Gastrocnemius medialis (tissue), 4 donors: ENCODE results near the gene TAF3. TPM values are rescaled to one million over a fixed set of nuclear protein-coding genes. Genes with fewer than 3 reads are reported as not detected.
"Not testable (repeated sequence)": the region's sequence is repeated elsewhere in the genome, so short reads cannot be mapped to it uniquely, and the experiment has no call there.

ENCODE experiments used
- ATAC-seq, 2 donors: fragments of 150-250 bp; one replicate each; pipeline ENCODE4 v1.9.1; 2016
- DNase-seq, 2 donors: peaks; one replicate each; pipeline ENCODE4 v3.0.0-alpha.2; 2019
- H3K27ac ChIP-seq, 4 donors: fragments of 200-600 bp; sonication (generic); 1 replicate in 1 of 4; 2 replicates in 3 of 4; pipeline ENCODE4 v1.5.1; 2016 to 2018; ENCODE audit warnings: mild to moderate bottlenecking in 2 of 4, moderate library complexity in 1 of 4
- H3K27me3 ChIP-seq, 3 donors: fragments of 200-600 bp; sonication (generic) in 2 of 3; 1 replicate in 1 of 3; 2 replicates in 2 of 3; pipeline versions ENCODE4 v1.5.1 to v1.6.0; 2016 to 2019; ENCODE audit warnings: mild to moderate bottlenecking in 1 of 3, moderate library complexity in 1 of 3
- H3K36me3 ChIP-seq, 2 donors: fragments of 200-600 bp; sonication (generic) in 1 of 2; one replicate each; pipeline ENCODE4 v1.5.1; 2017 to 2018
- H3K4me1 ChIP-seq, 2 donors: fragments of 200-600 bp; sonication (generic) in 1 of 2; one replicate each; pipeline ENCODE4 v1.5.1; 2016 to 2017; ENCODE audit warnings: mild to moderate bottlenecking in 2 of 2
- H3K4me3 ChIP-seq, 4 donors: fragments of 200-600 bp; sonication (generic) in 3 of 4; 1 replicate in 1 of 4; 2 replicates in 3 of 4; pipeline ENCODE4 v1.5.1; 2016 to 2019; ENCODE audit warnings: mild to moderate bottlenecking in 2 of 4
- H3K9me3 ChIP-seq, 3 donors: fragments of 200-600 bp; sonication (generic) in 2 of 3; 1 replicate in 1 of 3; 2 replicates in 2 of 3; pipeline ENCODE4 v1.5.1; 2016 to 2019
- POLR2A ChIP-seq, 2 donors: fragments of 450-650 bp; IDR thresholded peaks; one replicate each; pipeline ENCODE4 v1.6.1; 2017; ENCODE audit warnings: antibody characterized with exemption in 2 of 2, mild to moderate bottlenecking in 2 of 2, moderate library complexity in 2 of 2
- in situ Hi-C, 4 donors: fragments of 200-750 bp; cut with MboI; loops; one replicate each; pipeline versions ENCODE4 v1.15.0 to v1.8.0; 2017; ENCODE audit warnings: low sequenced_read_pairs in 4 of 4
- intact Hi-C: fragments of 100-400 bp; cut with DNase I; formaldehyde crosslinking; loops from one replicate; pipeline ENCODE4 v1.15.1; 2023; ENCODE audit warnings: low total_unique reads
- total RNA-seq, 4 donors: library from RNA; depleted of rRNA; stranded (reverse); fragments of >200 nt; gene quantifications; one replicate each; pipeline versions ENCODE4 v1.1.0 to v1.2.3, GENCODE V29; 2016
- TF ChIP-seq, protein P1 (sequence below), 5 experiments: fragments of 450-650 bp in 3 of 5; fragments of 200-600 bp in 2 of 5; sonication (generic) in 2 of 5; IDR thresholded peaks in 4 of 5; conservative IDR thresholded peaks in 1 of 5; 1 replicate in 4 of 5; 2 replicates in 1 of 5; pipeline ENCODE4 v1.5.1; 2016 to 2019; ENCODE audit warnings: antibody characterized with exemption in 5 of 5, mild to moderate bottlenecking in 3 of 5, moderate library complexity in 3 of 5

TAF3 gene
- total RNA-seq, 4 donors from 2014 or later = 5.0 to 14.8 (median 9.6) TPM

DNA sequence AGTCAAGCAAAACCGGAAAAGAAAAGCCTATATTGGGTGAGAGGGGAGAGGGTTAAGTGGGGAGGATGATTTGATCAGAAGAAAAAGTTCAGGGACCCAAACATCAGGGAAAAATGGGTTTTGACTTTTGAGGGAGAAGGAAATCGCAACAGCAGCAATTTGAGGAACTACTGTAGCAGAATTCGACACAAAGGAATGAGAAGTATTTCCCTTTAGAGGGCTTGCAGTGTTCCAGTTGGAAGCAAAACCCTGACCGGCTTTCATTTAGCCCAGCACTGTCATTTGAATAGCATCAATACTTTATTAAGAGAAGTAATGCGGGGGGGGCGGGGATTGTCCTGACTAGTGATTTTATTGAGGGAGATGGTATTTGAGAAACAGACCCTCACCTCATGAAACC lies 199.0 kb downstream of the TAF3 start:
- in situ Hi-C loops = no loop called here
- intact Hi-C loops = no loop called here

DNA sequence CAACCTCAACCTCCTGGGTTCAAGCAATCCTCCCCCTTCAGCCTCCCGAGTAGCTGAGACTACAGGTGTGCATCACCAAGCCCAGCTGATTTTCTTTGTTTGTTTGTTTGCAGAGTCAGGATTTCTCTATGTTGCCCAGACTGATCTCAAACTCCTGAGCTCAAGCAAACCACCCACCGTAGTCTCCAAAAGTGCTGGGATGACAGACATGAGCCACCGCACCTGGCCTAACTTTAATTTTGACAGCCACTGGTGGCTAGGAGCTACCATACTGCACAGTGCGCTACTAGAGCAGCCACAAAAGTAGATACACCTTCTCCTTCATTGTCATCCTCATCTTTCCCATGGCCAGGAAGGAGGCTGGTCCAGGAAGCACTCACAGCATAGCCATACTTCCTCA lies 205.0 kb downstream of the TAF3 start:
- H3K9me3 ChIP-seq = no peaks in the 10 kb centered on the region
- peaks cover 8 to 29% (median 26%) of the 10 kb centered on the region in 3 donors for H3K27me3 ChIP-seq
- in situ Hi-C loops = no loop called here
- TF ChIP-seq POLR2A (IDR thresholded peaks at IDR 0.05) = no peak
- H3K27ac ChIP-seq = no peak overlapping the region
- no peaks in the 10 kb centered on the region for H3K36me3 ChIP-seq
- DNase-seq = no peak
- ATAC-seq = no peak
- no peaks in the 10 kb centered on the region for H3K4me1 ChIP-seq
- H3K4me3 ChIP-seq = no peak overlapping the region
- intact Hi-C loops = no loop called here

More for the DNA sequence above, 199.0 kb downstream of the TAF3 start:
- Histone ChIP-seq H3K27me3 (no peaks in the 10 kb centered on the region), H3K4me3 (no peak overlapping the region), H3K36me3 (peaks cover 6 to 16% of the 10 kb centered on the region in 2 donors), H3K27ac (no peak overlapping the region), H3K9me3 (no peaks in the 10 kb centered on the region), H3K4me1 (no peaks in the 10 kb centered on the region)
- TF ChIP-seq, protein P1, sequence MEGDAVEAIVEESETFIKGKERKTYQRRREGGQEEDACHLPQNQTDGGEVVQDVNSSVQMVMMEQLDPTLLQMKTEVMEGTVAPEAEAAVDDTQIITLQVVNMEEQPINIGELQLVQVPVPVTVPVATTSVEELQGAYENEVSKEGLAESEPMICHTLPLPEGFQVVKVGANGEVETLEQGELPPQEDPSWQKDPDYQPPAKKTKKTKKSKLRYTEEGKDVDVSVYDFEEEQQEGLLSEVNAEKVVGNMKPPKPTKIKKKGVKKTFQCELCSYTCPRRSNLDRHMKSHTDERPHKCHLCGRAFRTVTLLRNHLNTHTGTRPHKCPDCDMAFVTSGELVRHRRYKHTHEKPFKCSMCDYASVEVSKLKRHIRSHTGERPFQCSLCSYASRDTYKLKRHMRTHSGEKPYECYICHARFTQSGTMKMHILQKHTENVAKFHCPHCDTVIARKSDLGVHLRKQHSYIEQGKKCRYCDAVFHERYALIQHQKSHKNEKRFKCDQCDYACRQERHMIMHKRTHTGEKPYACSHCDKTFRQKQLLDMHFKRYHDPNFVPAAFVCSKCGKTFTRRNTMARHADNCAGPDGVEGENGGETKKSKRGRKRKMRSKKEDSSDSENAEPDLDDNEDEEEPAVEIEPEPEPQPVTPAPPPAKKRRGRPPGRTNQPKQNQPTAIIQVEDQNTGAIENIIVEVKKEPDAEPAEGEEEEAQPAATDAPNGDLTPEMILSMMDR (IDR thresholded peaks at IDR 0.05 in 4 of 5, conservative IDR thresholded peaks at IDR 0.05 in 1 of 5) = no peak
- TF ChIP-seq POLR2A (IDR thresholded peaks at IDR 0.05) = no peak
- DNase-seq (no peak), ATAC-seq (no peak)

GRCh38 chr10:8023851-8024250 lies 205.5 kb downstream of the TAF3 start:
- Histone ChIP-seq H3K4me1 (no peaks in the 10 kb centered on the region), H3K4me3 (no peak overlapping the region), H3K36me3 (no peaks in the 10 kb centered on the region), H3K27ac (no peak overlapping the region), H3K27me3 (peaks cover 8 to 29% (median 26%) of the 10 kb centered on the region in 3 donors), H3K9me3 (no peaks in the 10 kb centered on the region)
- TF ChIP-seq, protein P1 (IDR thresholded peaks at IDR 0.05 in 4 of 5, conservative IDR thresholded peaks at IDR 0.05 in 1 of 5) = no peak
- TF ChIP-seq POLR2A (IDR thresholded peaks at IDR 0.05) = no peak
- ATAC-seq (no peak), DNase-seq (no peak)
- in situ Hi-C loops (no loop called here), intact Hi-C loops (no loop called here)

DNA sequence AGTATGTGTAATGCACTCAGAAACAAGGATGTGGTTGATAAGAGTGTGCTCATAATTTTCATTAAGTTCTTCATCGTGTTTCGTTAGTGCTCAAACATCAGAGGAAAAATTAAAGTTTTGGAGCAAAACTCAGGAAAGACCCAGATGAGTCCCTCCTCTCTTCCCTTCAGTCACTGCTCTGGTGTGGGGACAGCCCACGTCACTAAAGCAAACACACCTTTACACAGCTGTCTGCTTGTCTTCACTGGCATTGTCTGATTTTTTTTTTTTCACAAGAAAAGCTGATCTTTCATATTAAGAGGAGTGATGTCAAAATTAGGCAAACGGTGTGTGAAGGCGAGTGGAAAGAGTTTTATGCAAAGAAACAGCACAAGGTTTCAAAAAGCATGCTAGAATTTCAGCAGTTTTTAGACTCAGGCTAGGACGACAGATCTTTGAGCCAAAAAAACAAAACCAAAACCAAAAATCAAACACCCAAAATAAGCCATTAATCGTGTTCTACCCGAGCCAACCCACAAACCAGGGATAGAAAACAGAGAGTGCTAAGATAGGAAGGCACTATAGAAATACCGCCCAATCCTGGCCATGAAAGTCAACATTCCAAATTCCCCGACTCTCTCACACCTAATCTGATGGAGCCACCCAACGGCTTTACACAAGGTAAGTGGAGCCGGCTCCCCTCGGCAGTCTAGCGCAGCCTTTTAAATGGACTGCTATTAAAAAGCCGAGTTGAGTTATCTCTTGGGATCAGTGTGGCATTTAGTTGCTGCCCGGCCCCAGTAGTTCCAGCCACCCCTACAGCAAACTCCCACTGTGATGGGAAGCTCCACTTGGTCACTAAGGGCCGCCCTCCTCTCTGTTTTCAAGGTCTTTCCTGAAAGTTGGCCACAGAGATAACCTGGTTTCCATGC lies 208.3 kb downstream of the TAF3 start:
- ATAC-seq (no peak), DNase-seq (no peak)
- Histone ChIP-seq H3K9me3 (no peaks in the 10 kb centered on the region), H3K4me1 (no peaks in the 10 kb centered on the region), H3K4me3 (no peak overlapping the region), H3K27me3 (peaks cover 24 to 47% (median 46%) of the 10 kb centered on the region in 3 donors), H3K36me3 (no peaks in the 10 kb centered on the region), H3K27ac (no peak overlapping the region)
- intact Hi-C loops (no loop called here), in situ Hi-C loops (no loop called here)
- TF ChIP-seq POLR2A (IDR thresholded peaks at IDR 0.05) = no peak
- TF ChIP-seq, protein P1 (IDR thresholded peaks at IDR 0.05 in 4 of 5, conservative IDR thresholded peaks at IDR 0.05 in 1 of 5) = no peak

GRCh38 chr10:8031211-8031610 lies 212.9 kb downstream of the TAF3 start:
- peaks cover 3 to 22% of the 10 kb centered on the region in 2 donors for H3K4me1 ChIP-seq
- in situ Hi-C loops, H3K36me3 ChIP-seq, ATAC-seq, intact Hi-C loops, H3K4me3 ChIP-seq, H3K9me3 ChIP-seq, DNase-seq, H3K27ac ChIP-seq: not testable (repeated sequence)
- peaks cover 63 to 75% (median 75%) of the 10 kb centered on the region in 3 donors for H3K27me3 ChIP-seq
